CD4-positive, alpha-beta T cell treated with Interleukin-21 for 1 hour (primary cell): ENCODE results near the gene UBAC2.
"Not testable (repeated sequence)": the region's sequence is repeated elsewhere in the genome, so short reads cannot be mapped to it uniquely, and the experiment has no call there.

Source experiments
- DNase-seq: peaks from one replicate; pipeline ENCODE4 v3.0.0-alpha.2; 2020

UBAC2 gene

DNA sequence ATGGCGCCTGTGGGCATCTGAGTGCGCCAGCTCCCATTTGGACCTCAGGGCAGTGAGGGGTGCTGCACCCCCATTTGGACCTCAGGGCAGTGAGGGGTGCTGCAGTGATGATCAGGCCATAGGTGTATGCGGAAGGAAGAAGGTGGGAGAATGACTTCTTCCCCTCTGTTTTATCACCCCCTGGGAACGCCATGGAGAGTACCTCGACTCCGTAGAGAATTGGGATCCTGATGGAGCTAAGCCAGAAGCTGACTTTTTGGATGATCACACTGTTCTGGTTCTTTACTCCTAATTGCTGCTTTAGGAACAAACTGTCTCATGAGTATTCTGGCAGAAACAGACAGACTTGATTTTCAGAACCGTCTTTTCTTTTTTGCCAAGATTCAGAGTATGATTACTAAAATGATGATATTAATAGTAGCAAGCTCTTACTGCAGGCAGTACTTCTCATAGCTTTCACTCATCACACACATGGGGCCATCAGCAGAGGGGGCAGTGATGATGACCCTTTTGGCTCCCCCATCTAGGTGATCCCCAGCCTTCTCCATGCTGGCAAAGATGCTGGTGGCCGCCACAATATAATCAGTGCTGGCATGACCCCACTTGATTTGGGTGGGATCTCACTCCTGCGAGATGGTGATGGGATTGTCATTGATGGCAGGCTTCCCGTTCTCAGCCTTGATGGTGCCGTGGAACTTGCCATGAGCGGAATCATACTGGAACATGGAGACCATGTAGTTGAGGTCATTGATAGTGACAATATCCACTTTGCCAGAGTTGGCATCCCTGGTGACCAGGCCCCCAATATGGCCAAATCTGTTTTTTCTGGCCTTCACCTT is 10.3 kb upstream of the UBAC2 start:
- no peak for DNase-seq

GRCh38 chr13:99191336-99191899 is 9.2 kb upstream of the UBAC2 start:
- DNase-seq: no peak

DNA sequence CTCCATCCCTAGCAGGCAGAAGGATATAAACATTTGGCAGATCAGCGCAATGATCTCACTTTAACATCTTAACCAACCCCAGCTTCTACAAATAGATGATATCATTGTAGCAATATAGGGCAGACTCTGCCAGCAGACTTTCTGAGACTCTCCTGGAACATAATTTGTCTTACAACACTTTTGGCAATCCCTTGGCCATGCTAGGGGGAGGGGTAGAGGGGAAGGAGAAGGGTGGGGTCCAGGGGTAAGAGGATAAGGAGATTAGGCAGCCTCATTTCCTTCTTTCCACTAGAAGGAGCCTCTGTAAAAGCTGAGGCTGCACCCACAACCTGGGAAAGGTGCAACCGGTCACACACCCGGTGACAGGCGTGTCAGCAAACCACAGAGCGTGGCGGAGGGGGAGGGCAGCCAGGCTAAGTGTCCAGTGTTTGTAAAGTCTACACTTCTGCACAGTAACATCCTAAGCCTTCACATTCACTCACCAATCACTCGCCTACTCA is 8.7 kb upstream of the UBAC2 start:
- no peak for DNase-seq

- no peak for DNase-seq
Measured at GRCh38 chr13:99192480-99192879, 8.2 kb upstream of the UBAC2 start.

DNA sequence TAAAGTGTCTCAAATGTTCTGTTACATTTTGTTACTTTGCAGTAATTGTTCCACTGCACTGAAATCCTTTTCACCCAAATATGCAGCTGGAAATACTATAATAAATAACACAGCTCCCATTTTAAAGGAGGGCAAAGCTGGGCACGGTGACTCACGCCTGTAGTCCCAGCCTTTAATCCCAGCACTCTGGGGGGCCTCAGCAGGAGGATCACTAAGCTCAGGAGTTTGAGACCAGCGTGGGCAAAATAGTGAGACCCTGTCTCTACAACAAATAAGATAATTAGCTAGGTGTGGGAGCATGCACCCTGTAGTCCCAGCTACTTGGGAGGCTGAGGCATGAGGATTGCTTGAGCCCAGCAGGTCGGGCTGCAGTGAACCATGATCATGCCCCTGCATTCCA is 7.5 kb upstream of the UBAC2 start:
- DNase-seq: no peak

GRCh38 chr13:99196466-99197116 is 4.1 kb upstream of the UBAC2 start:
- peak; percentile 62 for DNase-seq

DNA sequence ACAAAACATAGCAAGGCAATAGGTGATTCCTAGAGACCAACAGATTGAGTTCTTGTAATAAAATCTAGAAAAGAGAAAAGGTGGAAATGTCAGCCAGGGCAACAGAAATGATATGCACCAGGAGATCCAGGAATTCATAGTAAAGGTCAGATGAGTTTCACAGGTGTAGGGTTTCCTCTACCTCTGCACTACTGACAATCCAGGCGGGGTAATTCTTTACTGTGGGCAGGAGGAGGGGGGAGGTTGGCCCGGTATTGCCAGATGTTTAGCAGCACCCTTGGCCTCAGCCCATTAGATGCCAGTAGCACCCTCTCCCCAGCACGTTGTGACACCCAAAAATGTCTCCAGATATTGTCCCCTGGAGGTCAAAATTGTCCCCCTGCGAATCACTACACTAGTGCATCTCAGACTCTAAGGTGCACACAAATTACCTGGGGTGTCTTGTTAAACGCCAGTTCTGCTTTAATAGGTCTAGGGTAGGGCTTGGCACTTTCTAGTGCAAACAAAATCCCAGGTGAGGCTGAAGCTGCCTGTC is 3.5 kb upstream of the UBAC2 start:
- peak; percentile 13 for DNase-seq

DNA sequence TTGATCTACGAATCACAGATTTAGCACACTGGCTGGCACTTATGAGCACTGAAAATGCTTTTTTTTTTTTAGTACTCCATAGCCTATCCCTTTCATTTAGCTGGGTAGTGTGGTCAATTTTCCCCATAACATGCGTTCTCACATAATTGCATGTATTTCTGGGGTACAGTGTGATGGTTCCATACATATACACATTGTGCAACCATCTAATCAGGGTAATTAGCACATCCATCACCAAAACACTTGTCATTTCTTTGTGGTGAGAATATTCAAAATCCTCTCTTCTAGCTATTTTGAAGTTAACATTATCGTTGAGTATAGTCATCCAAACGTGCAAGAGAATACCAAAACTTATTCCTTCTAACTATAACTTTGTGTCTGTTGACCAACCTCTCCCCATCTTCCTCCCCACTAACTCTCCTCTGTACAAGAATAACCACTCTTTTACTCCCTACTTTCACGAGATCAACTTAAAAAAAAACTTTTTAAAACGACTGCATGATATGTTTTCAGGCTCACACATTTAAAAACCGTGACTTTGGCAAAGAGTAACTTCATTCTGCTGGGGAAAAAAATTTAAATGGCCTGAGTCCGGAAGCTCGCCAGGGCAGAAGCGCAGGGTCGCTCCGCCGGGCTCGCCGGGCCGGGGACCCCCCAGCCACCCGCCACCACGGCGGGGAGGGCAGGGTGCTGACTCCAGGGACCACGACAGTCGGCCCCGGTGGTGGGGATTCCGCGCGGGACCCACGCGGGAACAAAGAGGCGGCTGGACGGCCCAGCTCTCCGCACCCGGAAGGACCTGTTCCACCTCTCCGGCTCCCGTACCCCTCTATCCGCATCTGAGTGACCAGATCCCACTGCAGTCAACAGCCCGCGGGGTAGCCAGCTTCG is 868 bp upstream of the UBAC2 start:
- DNase-seq: no peak

- no peak for DNase-seq
Measured at GRCh38 chr13:99203601-99204579, 3.2 kb downstream of the UBAC2 start.

DNA sequence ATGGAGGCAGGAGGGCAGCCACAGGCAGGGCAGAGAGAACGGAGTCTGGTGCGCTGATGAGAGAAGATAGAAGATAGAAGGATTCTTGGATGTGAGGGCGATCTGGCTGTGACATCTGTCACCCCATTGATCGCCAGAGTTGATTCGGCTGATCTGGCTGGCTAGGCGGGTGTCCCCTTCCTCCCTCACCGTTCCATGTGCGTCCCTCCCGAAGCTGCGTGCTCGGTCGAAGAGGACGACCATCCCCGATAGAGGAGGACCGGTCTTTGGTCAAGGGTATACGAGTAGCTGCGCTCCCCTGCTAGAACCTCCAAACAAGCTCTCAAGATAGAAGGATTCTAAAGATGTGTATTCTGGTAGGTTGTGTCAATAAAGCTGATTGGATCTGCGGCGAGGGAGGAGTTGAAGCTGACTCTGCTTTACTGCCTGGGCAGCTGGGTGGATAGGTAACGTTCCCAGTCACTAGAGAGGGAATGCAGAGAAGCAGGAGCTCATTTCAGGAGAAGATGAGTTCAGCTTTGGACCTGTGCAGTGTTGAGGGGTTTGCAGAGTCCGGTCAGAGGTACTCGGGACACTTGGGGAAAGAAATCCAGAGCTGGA is 5.1 kb downstream of the UBAC2 start:
- no peak for DNase-seq

DNA sequence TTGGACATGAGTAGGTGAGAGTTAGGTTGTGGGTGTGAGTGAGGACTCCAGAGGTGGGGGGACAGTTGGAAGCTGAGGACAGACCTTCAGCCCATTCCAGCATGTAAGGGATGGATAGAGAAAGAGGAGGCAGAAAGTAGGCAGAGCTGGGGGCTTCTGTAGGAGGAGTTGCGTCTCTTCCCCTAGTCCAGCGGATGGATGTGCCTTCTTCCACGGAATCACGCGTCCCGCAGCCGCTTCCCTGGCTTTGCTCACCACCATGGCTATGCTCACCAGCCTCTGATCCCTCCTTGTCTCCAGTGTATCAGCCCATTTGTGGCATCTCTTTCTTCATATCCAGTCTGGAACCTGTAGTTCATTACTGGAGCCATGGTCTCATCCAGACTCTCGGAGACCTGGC is 5.6 kb downstream of the UBAC2 start:
- no peak for DNase-seq

DNA sequence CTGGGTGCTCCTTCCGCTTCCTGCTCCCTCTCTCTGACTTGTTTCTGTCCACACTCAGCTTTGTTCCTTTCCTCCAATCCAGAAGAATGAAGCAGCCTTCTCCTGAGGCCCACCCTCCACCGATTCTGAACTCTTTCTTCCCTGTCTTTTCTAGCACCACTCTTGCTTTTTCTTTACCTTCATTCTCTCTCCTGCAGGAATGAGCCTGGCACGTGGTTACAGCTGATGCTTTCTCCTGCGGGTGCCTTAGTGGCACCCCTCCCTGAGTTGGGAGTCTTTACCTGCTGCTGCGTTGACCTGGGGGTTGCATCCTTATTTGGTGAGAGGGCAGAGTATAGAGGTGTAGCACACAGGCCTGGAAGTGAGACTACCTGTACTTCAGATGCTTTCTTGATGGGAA is 6.2 kb downstream of the UBAC2 start:
- no peak for DNase-seq

DNA sequence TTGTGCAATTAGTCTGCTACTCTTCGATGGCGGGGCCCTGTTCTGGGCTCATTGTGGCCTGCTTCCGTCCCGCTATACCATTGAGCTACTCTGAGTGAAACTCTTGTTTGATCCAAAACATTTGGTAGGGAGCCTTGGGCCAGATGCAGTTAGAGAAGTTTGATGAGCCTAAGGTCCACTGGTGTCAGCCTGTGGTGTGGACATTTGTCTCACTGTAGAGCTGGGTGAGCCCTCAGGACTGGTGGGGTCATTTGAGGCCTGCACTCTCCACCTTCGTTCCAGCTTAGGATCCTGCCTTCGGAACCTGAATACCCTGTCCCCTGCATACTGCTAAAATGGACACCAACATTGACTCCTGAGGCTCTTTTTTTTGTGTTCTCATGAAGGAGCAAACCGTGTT is 6.9 kb downstream of the UBAC2 start:
- no peak for DNase-seq

DNA sequence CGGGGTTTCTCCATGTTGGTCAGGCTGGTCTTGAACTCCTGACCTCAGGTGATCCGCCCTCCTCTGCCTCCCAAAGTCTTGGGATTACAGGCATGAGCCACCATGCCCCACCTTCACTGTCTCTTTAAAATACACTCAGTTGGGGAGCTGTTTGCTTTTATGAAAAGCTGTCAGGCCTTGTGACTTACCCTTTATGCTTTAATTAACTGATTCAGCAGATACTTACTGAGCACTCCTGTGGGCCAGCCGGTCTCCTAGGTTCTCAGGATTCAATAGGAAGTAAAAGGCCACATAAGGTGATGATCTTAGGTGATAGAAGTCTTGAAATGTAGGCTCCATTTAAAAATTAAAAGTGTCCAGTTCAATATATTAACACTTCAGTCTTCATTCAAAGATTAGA is 7.5 kb downstream of the UBAC2 start:
- no peak for DNase-seq

- DNase-seq: no peak
Measured at GRCh38 chr13:99208845-99209527, 8.3 kb downstream of the UBAC2 start.

DNA sequence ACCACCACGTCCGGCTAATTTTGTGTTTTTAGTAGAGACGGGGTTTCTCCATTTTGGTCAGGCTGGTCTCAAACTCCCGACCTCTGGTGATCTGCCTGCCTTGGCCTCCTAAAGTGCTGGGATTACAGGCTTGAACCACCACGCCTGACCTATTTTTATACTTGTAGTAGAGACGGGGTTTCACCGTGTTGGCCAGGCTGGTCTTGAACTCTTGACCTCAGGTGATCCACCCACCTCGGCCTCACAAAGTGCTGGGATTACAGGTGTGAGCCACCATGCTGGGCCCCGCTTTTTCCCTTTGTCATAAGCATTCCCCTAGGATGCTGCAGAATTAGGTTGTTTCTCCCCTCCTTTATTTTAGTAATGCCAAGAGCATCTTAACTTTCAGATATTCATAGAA is 10.0 kb downstream of the UBAC2 start:
- not testable (repeated sequence) for DNase-seq

DNA sequence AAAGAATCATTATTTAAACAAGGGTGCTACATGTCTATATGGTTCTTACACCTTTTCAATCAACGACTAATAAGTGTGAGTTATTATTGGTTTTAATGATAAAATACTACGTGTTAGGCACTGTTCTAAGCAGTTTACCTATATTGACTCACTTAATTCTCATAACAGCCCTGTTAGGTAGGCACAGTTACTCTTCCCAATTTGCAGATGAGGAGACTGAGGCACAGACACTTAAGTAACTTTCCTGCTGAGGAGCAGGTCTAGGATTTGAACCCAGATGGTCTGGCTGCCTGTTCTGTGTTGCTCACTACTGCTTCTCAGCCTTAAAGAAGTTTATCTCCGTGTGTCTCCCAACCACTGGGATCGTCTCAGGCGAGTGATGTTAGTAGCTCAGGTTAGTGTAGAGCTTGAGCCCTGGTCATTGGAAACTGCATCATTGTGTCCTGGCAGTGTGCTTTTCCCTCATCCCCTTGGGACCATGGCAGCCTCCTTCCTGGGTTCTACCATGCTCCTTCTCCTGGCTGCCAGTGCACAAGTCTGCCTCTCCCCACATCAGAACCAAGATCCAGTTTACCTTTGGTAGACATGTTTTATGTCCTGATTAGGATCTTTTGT is 10.9 kb downstream of the UBAC2 start:
- DNase-seq: no peak

DNA sequence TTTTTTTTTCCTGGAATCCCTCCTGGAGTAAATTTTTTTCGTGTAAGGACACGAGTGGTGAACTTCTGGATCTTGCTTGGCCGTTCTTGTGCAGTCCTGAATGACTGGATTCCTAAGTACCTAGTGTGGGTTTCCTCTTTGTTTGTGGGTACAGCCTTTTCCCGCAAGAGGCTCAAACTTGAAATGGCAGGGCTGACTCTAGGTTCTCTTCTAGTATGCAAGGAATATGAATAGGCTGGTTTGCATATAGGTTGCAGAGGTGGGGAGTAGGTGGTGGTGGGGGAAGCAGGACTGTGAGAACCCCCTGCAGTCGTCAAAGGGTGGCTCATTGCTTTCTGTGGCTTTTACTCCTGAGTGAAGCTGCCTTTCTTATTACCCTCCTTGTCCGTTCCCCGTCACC is 13.6 kb downstream of the UBAC2 start:
- no peak for DNase-seq

- DNase-seq: no peak
Measured at GRCh38 chr13:99214731-99215130, 14.1 kb downstream of the UBAC2 start.
